ENCODE measurements around the gene PREX1. TPM values are rescaled to one million over a fixed set of nuclear protein-coding genes. Genes with fewer than 3 reads are reported as not detected.

Gene PREX1
- polyA plus RNA-seq, 3 donors, result 13.0 to 17.3 (median 14.3) TPM

DNA sequence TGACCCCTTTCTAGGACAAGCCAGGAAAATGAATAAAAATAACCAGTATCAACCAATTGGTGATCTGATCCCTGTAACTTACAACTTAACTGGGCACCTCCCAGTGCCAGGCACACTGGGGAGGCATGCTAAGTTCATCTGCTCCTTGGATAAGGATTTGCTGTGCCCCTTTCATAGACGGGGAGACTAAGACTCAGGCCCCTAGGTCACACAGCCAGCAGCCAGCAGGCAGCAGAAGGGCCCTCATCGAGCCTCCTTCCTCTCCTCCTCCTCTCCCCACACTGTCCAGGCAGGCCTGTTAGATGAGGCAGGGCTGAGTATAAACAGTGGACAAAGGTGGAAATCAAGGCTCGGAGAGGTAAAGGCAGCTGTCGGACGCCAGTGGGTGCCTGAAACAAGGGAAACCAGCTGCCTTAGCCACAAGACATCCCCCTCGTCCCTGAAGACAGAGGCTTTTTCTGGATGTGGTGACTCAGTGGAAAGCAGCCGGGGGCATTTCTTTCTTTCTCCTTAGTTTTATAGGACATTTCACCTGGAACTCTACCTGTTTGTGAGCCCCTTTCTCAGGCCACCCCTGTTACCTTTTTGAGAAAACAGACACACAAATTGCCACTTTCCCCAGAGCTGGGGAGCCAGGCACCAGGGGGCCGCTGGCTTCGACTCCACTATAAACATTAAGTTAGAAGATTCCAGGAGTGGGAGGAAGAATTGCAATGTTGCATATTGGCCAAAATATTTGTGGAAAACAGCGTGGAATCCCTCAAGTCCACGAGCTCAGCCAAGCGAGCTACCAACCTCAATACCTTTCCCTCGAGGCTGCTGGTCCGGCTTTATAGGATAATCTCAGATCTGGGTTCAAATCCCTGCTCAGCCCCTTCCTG, 166.0 kb downstream of the PREX1 start:
- no peak for DNase-seq

DNA sequence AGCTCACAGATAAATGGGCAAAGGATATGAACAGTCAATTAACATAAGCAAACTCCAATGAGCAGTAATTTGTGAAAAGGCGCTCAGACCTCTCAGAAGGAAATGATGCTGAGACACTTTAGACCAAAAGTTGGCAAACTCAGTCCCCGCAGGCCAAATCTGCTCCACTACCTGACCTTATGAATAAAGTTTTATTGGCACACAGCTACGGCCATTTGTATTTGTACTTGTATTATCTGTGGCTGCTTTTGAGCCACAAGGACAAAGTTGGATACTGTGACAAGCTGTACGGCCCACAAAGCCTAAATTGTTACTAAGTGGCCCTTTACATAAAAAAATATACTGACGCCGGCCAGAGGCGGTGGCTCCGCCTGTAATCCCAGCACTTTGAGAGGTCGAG, 167.0 kb downstream of the PREX1 start:
- DNase-seq, result no peak

DNA sequence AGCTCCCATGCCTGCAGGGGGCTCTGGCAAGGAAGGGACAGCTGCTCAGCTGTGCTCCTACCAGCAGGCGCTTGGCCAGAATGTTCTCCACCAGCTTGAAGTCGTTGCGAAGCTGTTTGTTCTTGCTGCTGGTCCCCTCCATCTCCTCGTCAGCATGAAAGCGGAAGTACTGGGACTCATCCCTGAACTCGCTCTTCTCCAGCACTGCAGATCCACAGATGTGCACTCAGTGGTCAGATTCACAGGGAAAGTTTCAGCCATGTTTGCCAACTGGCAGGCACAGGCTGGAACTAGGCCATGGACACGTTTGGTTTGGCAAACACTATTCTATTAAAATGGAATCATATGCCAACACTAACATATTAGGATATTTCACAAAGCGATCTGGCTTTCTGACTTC, 167.9 kb downstream of the PREX1 start:
- DNase-seq, result no peak

DNA sequence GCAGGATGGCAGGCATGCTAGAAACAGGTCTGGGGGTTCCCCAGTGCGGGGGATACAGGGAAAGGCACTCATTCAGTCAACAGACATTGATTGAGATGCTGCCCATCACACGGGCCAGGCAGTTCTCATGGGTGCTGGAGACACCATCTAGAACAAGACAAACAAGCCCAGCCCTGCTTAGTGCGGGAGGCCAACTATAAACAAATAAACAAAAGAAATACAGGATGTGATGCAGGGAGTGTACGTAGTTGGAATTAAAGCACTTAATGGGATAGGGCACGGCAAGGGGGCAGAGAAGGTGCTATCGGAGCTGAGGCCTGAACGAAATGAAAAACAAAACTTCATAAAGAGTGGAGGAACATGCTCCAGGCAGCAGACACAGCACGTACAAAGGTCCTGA, 169.3 kb downstream of the PREX1 start:
- no peak for DNase-seq

DNA sequence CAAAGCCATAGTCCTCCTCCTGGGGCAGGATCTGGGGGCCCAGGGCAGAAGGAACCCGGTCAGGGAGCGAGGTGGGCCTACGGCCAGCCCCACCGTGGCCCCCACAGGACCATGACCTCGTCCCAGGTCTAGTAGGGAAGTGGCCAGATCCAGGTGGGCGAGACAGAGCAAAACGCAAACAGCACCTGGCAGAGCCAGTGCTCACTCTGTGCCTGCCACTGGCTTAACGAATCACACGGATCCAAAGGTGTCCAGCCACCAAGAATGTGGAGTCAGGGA, 169.7 kb downstream of the PREX1 start:
- DNase-seq, result no peak

DNA sequence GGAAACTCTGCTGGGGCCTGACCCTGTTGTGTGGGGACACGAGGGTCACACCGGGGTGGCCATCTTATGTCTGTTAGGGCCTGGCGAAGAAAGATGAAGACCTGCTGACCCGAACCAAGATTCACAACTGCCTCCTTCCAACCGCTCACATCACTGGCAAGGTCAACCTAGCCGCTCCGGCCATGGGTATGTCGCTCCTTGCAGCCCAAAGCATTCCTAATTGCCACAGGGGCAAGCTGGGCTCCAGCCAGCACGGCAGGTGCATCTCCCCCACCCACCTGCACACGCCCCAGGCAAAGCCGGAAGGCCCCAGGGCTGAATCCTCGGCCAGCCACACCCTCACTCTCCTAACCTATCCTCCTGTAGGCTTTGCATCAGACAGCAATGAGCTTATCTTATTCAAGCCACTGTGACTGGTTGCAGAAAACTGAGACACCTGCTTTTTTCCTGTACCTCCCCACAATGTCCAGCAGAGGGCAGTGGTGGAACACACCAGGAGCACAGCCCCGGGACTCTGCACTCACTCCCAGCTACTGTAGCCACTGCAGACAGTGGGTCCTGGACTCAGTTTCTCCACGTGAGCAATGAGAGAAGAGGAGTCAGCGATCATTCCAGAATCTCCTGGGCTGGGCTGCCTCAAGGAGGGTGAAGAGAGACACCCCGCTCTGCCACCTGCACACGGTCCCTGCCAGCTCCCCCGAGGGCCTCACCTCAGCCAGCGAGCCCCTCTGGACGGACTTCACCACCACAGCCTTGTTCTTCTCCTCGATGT, 170.2 kb downstream of the PREX1 start:
- peak; percentile 74 for DNase-seq

DNA sequence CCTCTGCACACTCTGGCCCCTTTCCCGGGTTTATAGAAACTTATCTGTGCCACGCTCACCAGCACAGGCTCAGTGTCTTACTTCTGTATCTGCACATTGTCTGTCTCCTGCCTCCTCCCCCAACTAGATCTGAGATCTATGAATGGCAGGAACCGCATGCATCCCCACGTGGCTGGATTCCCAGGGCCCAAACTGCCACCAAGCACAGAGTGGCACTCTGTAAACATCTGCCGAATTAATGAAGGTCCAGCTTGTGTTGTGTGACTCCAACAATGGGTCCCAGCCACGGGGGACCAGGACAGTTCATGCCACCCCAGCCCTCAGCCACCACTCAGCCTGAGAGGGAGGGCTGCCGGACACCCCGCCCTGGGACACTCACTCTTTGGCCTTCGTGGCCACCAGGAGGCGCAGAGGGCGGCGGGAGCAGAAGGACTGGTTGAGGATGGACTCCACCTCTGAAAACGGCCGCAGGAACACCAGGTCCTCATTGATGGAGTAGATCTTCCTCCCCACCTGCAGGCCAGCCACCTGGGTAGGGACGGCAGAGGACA, 171.1 kb downstream of the PREX1 start:
- no peak for DNase-seq

DNA sequence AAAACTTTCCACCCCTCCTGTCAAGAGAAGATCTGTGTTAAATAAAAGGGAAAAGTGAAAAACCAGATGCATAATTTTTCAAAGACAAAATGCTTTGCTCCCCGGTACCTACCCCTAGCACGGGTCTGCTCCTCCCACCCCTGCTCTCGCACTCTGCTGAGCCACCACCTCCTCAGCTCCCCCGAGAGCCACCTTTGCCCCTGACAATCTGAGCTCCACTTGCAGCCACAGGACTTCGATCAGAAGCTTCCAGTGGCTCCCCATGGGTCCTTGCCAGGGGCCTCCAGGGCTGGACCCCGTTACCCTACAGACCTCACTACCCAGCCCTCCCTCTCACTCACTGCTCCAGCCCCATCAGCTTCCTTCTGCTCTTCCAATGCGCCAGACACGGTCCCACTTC, 171.7 kb downstream of the PREX1 start:
- no peak for DNase-seq

DNA sequence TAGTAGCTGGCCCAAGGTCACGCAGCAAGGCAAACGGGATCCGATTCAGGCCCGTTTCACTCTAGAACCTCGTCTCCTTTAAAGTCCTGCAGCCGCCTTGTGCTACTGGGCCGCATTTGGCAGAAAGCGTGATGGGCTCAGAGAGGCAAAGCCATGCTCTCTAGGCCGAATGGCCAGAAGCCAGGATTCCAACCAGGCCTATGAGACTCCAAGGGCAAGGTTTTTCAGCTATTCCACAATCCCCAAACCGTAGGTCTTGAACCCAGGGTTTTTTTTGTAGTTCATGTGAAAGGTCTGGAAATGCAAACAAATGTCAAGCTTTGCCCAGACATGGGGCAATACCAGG, 174.1 kb downstream of the PREX1 start:
- no peak for DNase-seq

DNA sequence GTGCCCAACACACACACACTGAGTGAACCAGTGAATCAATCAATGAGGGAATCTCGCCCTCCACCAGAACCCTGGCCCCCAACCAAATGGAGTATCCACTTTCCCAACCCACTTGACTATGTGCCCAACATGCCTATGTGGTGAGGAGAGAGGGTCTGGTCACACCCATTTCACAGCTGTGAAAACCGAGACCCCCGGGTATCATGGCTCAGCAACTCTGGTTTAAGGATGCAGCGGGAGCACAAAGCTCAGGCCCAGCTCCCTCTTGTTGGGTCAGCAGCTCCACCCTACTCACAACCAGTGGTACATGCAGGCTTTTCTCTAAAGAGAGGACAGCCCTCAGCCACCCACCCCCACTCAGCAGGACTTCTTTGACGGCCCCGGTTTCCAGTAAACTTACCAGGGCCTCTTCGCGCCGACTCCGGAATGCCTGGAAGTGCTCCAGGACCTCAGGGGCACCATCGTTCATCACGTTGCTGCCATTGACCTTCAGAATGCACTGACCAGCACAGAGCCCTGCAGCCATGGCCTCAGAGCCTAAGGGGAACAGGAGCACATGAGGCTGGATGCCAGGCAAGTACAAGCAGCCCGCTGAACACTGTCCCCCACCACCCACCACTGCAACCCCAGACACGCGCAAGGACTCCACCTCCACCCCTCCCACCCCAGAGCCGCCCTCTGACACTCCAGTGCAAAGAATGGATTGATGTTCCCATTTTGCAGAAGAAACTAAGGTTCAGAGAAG, 174.7 kb downstream of the PREX1 start:
- DNase-seq, result no peak

DNA sequence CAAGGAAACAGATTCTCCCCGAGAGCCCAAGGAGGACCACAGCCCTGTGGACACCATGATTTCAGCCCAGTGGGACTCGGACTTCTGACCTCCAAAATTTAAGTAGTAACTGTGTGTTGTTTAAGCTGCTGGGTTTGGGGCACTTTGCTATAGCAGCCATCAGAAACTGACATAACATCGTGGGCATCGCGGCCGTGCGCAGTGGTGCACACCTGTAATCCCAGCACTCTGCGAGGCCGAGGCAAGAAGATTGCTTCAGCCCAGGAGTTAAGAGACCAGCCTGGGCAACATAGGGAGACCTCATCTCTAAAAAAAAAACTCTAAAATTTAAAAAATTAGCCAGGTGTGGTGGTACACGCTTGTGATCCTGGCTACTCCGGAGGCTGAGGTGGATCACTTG, 175.8 kb downstream of the PREX1 start:
- no peak for DNase-seq

DNA sequence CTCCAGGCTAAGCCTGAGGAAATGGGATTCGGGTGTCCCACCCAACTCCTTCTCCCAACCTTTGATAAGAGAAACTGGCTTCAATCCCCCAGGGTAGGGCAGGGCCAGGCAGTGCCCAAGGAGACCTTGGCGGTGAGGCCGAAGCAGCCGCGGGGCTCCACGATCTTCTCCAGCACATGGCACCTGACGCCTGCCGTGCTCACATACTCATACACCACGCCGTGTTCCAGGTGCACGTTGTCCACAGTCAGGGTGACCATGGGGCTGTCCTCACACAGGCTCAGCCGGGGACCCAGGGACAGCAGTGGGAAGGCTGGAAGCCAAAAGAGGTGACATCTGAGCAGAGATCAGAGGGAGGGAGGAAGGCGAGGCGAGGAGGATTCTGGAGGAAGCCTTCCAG, 176.5 kb downstream of the PREX1 start:
- DNase-seq, result no peak

DNA sequence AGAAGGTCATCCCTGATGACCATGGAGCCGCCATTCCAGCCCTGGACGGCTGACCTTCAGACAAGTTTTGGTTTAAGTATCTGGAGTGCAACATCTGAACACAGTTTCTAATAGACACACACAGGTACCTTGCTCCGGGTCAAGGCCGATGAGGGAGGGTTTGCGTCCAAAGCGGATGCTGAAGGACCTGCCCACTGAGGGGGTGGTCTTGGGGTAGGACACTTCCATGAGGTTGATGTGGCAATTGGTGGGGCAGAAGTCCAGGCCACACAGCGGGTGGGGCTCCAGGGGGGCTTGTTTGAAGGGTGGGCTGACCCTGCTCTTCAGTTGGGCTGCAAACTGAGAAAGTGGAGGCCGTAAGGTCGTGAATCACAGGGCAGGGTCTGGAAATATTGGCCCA, 177.9 kb downstream of the PREX1 start:
- no peak for DNase-seq

DNA sequence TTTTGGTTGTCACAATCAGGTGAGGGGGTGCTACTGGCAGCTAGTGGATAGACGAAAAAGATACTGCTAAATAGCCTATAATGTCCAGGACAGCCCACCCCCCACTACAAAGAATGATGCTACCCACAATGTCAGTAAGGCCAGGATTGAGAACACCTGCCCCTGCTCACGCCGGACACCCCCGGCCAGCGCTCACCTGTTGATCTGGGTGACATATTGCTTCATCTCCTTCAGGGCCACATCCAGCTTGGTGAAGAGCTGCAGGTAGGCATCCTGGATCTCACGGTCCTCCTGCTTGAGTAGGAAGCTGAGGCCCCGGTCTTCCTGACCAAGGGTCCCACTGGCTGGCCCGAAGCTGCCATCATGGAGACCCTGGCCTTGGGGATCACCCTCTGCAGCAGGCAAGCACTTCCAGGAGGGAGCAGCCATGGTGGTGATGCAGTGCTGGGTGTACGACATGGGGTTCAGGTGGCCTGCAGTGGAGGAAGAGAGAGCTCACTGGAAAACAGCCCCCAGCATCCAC, 178.6 kb downstream of the PREX1 start:
- DNase-seq, result no peak

DNA sequence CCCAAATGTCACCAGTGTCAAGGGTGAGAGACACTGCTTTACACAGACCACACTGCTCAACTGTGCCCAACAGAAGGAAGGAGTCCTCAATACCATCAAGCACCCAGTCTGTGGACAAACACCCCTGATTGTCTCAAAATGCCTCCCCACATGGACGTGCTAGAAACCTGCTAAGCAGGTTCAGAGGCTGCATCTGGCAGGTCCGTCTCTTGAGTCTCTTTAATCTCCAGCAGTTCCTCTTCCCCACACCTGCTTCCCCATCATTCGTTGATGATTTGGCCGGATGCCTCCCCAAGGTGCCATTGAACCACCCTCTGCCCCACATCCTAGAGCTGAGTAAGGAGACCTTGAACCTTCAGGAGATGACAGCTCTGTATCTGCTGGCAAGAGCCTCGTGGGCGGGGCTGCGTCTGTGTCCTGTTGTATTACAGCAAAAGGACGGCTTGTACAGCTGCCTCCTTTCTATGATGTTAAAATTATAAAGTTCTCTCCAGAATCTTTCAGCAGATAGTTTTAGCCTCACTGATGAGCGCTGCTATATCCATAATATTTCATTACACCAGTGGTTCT, 179.2 kb downstream of the PREX1 start:
- no peak for DNase-seq

DNA sequence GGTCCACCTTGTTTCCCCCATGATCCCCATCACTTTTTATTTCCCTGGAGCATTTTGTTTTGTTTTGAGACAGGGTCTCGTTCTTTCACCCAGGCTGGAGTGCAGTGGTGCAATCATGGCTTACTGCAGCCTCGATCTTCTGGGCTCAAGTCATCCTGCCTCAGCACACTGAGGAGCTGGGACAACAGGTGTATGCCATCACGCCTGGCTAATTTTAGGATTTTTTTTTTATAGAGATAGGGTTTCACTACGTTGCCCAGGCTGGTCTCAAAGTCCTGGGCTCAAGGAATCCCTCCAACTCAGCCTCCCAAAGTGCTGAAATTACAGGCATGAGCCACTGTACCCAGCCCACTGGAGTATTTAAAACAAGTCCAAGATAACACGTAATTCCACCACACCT, 179.9 kb downstream of the PREX1 start:
- DNase-seq, result no peak

DNA sequence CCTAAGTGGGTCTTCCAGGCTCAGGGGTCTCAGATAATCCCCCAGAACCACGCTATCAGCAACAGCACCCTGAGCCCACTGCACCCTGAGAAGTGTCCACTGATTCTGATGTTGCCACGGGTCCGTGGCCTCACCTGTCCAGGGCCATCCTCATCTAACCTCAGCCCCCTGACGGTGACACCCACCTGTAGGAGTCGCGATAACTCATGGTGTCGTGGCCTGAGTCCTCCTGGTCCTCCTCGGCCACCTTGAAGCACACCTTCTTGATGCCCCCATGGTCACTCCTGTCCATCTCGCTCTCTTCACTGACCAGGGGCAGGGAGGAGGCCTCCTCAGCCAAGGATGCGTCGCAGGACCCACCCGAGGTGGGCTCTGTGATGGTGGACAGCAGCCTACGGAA, 182.1 kb downstream of the PREX1 start:
- DNase-seq, result no peak

DNA sequence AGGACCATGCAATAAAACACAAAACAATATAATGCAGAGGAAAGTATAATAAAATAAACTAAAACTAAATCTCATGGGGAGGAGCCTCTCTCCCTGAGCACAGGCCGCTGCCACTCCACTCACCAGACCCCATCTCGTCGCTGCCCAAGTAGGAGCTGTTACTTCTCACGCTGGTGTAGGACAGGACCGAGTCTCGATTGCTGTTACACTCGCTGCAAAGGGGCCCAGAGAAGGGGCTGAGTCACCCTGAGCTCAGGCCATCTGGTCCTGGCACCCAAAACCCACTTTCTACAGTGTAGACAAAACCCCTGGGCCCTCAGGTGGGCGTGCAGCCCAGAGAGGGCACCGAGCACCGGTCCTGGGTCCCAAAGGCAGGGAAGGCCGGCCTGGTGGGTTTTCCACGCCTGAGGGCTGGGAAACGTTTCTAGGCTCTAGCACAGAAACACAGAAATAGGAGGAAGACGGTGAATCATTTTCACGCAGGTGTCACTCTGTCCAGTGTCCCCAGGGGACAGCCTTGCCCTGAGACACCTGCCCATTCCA, 183.4 kb downstream of the PREX1 start:
- DNase-seq, result no peak

DNA sequence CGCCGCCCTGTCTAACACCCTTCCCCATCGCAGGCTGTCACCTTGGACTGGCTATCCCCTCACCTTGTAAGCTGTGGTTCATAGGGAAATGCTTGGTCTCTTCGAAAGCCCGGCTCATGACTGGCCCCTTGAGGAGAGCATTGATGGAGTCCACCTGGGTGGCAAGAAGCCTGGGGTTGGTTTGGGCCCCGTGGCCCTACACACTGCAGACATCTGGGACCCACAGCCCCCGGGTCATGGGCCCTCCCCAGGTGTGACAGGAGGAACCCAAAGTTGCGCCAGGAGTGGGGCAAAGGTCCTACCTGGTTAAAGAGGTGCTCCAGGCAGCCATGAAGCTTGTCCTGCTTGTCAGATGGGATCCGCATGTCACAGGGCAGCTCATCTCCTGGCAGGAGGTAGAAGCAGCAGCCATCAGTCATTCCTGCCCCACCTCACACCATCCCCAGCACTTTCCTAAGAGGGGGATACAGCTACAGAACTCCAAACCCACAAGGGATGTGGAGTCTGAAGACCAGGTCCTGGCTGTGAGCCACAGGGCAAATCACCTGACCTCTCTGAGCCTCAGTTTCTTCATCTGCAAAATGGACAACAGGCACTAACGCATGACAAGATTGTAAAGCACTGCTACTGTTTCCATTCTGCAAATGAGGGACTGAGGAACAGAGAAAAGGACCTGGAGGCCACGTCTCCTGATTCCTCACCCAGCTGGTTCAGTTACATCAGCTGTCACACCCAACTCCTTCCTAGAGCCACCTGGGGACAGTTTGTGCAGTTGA, 185.5 kb downstream of the PREX1 start:
- DNase-seq, result no peak

DNA sequence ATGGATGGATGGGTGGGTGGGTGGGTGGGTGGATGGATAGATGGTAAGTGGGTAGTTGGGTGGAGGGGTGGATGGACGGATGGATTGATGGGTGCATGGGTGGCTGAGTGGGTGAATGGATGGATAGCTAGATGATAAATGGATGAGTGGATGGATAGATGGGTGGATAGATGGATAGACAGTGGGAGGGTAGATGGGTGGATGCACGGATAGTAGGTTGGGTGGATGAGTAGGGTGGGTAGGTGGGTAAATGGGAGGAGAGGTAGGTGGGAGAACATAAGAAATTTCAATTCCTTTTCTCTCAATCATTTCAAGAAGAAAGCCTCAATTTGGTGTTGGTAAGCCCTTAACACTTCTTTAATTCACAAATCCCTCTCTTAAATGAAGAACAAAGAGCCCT, 186.9 kb downstream of the PREX1 start:
- DNase-seq, result no peak

DNA sequence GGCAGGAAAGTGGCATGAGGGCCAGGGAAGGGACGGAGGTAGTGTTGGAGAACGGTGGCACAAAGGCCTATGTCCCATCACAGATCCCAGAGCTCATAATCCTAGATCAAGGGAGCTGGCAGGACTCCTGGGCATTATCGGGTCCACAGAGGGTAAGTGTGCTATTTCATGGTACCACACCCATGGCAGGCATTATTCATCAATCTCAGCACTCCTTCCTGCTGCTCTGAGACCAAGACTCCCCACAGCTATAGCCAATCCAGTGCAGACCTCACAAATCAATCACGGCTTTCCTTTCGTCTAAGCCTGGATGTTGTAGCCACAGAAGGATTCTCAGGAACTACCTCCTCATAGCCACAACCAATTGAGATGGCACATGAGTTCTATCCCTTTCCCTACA, 187.9 kb downstream of the PREX1 start:
- no peak for DNase-seq
